ENCODE results near the gene PARP6. TPM values are rescaled to one million over a fixed set of nuclear protein-coding genes. Genes with fewer than 3 reads are reported as not detected.

PARP6 gene
- total RNA-seq, 5 donors from 2014 or later (not counting 1 experiment from before 2014, with no cell fraction given) = 94.4 to 132 (median 101) TPM

DNA sequence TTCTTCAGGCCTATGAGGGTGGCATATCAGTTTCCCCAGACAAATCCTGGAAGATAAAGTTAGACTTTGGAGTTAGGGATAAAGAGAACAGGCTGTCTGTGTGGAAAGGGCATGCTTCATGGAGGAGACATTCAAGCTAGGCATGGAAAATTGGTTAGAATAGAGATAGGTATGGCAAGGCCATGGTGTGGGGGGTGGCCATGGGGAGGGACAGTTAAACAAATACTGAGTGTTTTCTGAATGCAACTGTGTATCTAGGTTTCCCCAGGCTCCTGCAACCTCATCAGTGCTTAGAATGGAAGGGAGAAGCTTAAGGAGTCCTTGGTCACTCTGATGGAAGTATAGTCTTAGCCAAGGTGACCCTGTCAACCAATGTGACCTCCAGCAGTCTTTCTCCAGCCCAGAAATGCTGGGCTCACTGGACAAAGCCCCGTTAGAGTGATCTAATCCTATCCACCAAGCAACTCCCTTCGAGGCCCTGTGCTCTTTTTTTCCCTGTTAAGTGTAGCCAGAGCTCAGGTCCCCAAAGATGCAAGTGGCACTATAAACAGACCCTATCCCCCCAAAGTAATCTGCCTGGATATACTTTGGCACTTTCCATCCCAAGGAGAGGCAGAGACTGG lies 35.9 kb downstream of the PARP6 start:
- H3K4me1 Mint-ChIP-seq = peaks cover 28 to 39% (median 29%) of the 10 kb centered on the region in 3 donors
- Histone ChIP-seq H3K27me3 (replicated peaks in 1 of 2; ENCODE audit: control insufficient read depth in 2 of 2, extremely low read depth in 1 of 2, insufficient read depth in 2 of 2, low read length in 1 of 2) (no peaks in the 10 kb centered on the region), H3K4me1 (ENCODE audit: control insufficient read depth in 1 of 2, extremely low read depth in 1 of 2, insufficient read depth in 2 of 2, low read length in 2 of 2) (peaks cover 12 to 27% of the 10 kb centered on the region in 2 experiments), H3K27ac (ENCODE audit: low read length) (no peak overlapping the region), H3K36me3 (ENCODE audit: control insufficient read depth in 2 of 2, extremely low read depth in 1 of 2, insufficient read depth in 1 of 2, low read length in 1 of 2) (peaks cover 8 to 9% of the 10 kb centered on the region in 2 donors), H3K4me3 (ENCODE audit: control insufficient read depth in 1 of 2, extremely low read depth in 1 of 2, low read length in 1 of 2) (no peak overlapping the region), H3K9me3 (no peaks in the 10 kb centered on the region)
- H3K36me3 Mint-ChIP-seq = peaks cover 2% of the 10 kb centered on the region
- 100% methylated on average over 2 of the region's 2 CpGs for WGBS (ENCODE audit: insufficient coverage)
- ChIA-PET CTCF (no interaction called here), POLR2A (no interaction called here)
- H3K9me3 Mint-ChIP-seq = no peaks in the 10 kb centered on the region
- DNase-seq (no peak), ATAC-seq (replicated peaks in 1 of 4) (no peak)
- no peak overlapping the region for H3K4me3 Mint-ChIP-seq
- H3K27me3 Mint-ChIP-seq = no peaks in the 10 kb centered on the region
- peak overlapping the region; percentile 22 to 68 for H3K27ac Mint-ChIP-seq

DNA sequence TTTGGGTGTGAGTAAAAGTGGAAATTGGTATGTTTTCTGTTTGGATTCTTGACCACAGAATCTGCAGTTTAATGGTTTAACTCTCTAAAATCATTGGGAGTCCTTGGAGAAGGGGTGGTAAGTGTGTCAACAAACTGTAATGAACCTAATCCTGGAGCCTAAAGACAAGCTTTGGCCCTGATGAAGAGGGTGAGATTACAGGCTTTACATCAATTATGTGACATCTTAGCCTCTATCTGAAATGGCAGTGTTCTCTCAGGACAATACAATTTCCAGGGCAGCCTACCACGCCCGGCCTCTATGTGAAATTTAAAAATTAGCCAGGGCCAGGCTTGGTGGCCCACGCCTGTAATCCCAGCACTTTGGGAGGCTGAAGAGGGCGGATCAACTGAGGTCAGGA lies 37.1 kb downstream of the PARP6 start:
- no peak overlapping the region for H3K4me3 Mint-ChIP-seq
- Histone ChIP-seq H3K9me3 (no peaks in the 10 kb centered on the region), H3K4me3 (ENCODE audit: control insufficient read depth in 1 of 2, extremely low read depth in 1 of 2, low read length in 1 of 2) (no peak overlapping the region), H3K27ac (ENCODE audit: low read length) (no peak overlapping the region), H3K4me1 (ENCODE audit: control insufficient read depth in 1 of 2, extremely low read depth in 1 of 2, insufficient read depth in 2 of 2, low read length in 2 of 2) (peaks cover 12 to 30% of the 10 kb centered on the region in 2 experiments), H3K36me3 (ENCODE audit: control insufficient read depth in 2 of 2, extremely low read depth in 1 of 2, insufficient read depth in 1 of 2, low read length in 1 of 2) (no peaks in the 10 kb centered on the region), H3K27me3 (replicated peaks in 1 of 2; ENCODE audit: control insufficient read depth in 2 of 2, extremely low read depth in 1 of 2, insufficient read depth in 2 of 2, low read length in 1 of 2) (no peaks in the 10 kb centered on the region)
- no peak for DNase-seq
- no peaks in the 10 kb centered on the region for H3K36me3 Mint-ChIP-seq
- ATAC-seq (replicated peaks in 1 of 4) = no peak
- no peaks in the 10 kb centered on the region for H3K9me3 Mint-ChIP-seq
- ChIA-PET POLR2A (interaction anchor here in 1 of 2 donors (0.6 kb wide), 1 partner anchor 37 kb away, joined by 3 read pairs; no protein-coding TSS in a partner anchor), CTCF (interaction anchor here in 1 of 2 donors (0.5 kb wide), 1 partner anchor 452 kb away, joined by 3 read pairs; no protein-coding TSS in a partner anchor)
- H3K27me3 Mint-ChIP-seq = no peaks in the 10 kb centered on the region
- H3K4me1 Mint-ChIP-seq = peaks cover 28 to 40% (median 30%) of the 10 kb centered on the region in 3 donors
- no peak overlapping the region for H3K27ac Mint-ChIP-seq
- 89% methylated on average over 2 of the region's 4 CpGs for WGBS (ENCODE audit: insufficient coverage)

DNA sequence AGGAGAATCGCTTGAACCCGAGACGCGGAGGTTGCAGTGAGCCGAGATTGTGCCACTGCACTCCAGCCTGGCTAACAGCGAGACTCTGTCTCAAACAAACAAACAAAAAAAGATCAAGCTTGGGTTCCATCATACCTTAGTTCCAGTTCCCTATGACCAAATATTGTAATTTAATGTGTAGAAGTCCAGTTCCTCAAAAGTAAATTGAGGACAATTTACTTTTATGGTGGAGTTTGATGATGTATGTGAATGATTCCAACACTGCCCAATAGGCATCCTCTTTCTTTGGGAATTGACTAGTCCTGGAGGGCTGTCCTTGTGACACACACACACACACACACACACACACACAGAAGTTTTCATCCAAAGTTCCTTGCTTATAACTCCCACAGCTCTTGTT lies 38.6 kb downstream of the PARP6 start:
- POLR2A ChIA-PET = no interaction called here
- CTCF ChIA-PET = no interaction called here

DNA sequence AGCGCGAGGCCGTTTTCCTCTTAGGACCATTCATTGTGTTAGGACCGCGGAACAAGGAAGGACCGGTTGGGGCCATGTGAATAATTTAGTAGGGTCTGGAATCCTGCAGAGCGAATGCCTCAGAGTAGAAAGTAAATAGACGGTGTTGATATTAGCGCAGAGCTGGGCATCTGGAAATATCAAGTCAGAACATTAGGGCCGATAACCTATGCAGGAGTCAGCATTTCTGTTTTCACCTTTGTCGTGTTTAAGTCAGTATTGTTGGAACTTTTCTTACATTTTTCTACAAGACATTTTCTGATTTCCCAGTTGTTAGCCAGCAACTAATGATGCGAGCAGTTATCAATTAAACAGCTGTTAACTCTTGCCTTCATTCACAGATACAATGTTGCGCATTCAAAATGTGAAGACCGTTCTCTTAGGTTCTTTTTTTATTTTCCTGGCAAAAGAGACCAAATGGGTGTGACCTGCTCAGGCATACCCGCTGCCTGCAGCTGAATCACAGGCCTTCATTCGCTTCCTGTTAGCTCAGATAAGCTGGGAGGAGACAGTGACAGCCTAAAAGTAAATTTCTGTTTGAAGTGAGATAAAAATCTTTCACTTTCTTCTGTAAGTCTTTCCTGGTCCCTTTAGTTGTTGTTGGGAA lies 40.4 kb downstream of the PARP6 start:
- DNase-seq (peak in 34 of 35 experiments; percentile 19 to 78 (median 50)), ATAC-seq (replicated peaks in 1 of 4) (peak; percentile 49 to 62 (median 52))
- Mint-ChIP-seq H3K4me1 (peaks cover 41 to 55% (median 48%) of the 10 kb centered on the region in 3 donors), H3K4me3 (peak overlapping the region; percentile 97 to 100 (median 97)), H3K36me3 (peaks cover 3% of the 10 kb centered on the region), H3K27ac (peak overlapping the region; percentile 90 to 96), H3K9me3 (no peaks in the 10 kb centered on the region), H3K27me3 (no peaks in the 10 kb centered on the region)
- Histone ChIP-seq H3K36me3 (ENCODE audit: control insufficient read depth in 2 of 2, extremely low read depth in 1 of 2, insufficient read depth in 1 of 2, low read length in 1 of 2) (no peaks in the 10 kb centered on the region), H3K27ac (ENCODE audit: low read length) (peak overlapping the region; percentile 59), H3K27me3 (replicated peaks in 1 of 2; ENCODE audit: control insufficient read depth in 2 of 2, extremely low read depth in 1 of 2, insufficient read depth in 2 of 2, low read length in 1 of 2) (no peaks in the 10 kb centered on the region), H3K9me3 (no peaks in the 10 kb centered on the region), H3K4me1 (ENCODE audit: control insufficient read depth in 1 of 2, extremely low read depth in 1 of 2, insufficient read depth in 2 of 2, low read length in 2 of 2) (peaks cover 26 to 52% of the 10 kb centered on the region in 2 experiments), H3K4me3 (ENCODE audit: control insufficient read depth in 1 of 2, extremely low read depth in 1 of 2, low read length in 1 of 2) (peak overlapping the region; percentile 81 to 96)
- WGBS (ENCODE audit: insufficient coverage) = 3% methylated on average over 13 of the region's 16 CpGs
- CTCF ChIA-PET = no interaction called here
- POLR2A ChIA-PET = interaction anchor here in 1 of 2 donors (0.6 kb wide), 1 partner anchor 307 kb away, joined by 3 read pairs; no protein-coding TSS in a partner anchor

More for the DNA sequence above, 38.6 kb downstream of the PARP6 start:
- H3K27me3 Mint-ChIP-seq = no peaks in the 10 kb centered on the region
- peaks cover 34 to 49% (median 40%) of the 10 kb centered on the region in 3 donors for H3K4me1 Mint-ChIP-seq
- Histone ChIP-seq H3K27me3 (replicated peaks in 1 of 2; ENCODE audit: control insufficient read depth in 2 of 2, extremely low read depth in 1 of 2, insufficient read depth in 2 of 2, low read length in 1 of 2) (no peaks in the 10 kb centered on the region), H3K9me3 (no peaks in the 10 kb centered on the region), H3K27ac (ENCODE audit: low read length) (no peak overlapping the region), H3K4me1 (ENCODE audit: control insufficient read depth in 1 of 2, extremely low read depth in 1 of 2, insufficient read depth in 2 of 2, low read length in 2 of 2) (peaks cover 15 to 40% of the 10 kb centered on the region in 2 experiments), H3K36me3 (ENCODE audit: control insufficient read depth in 2 of 2, extremely low read depth in 1 of 2, insufficient read depth in 1 of 2, low read length in 1 of 2) (no peaks in the 10 kb centered on the region), H3K4me3 (ENCODE audit: control insufficient read depth in 1 of 2, extremely low read depth in 1 of 2, low read length in 1 of 2) (no peak overlapping the region)
- 96% methylated on average over 5 of the region's 6 CpGs for WGBS (ENCODE audit: insufficient coverage)
- ATAC-seq (replicated peaks in 1 of 4) = no peak
- H3K27ac Mint-ChIP-seq = no peak overlapping the region
- no peak overlapping the region for H3K4me3 Mint-ChIP-seq
- peaks cover 3% of the 10 kb centered on the region for H3K36me3 Mint-ChIP-seq
- H3K9me3 Mint-ChIP-seq = no peaks in the 10 kb centered on the region
- no peak for DNase-seq

GRCh38 chr15:72231066-72231832 lies 41.1 kb downstream of the PARP6 start, which contains the start of gene PKM:
TSS of gene PKM (minus strand) at chr15:72231190. CDS start at chr15:72219097, 12,093 bp downstream.
- Mint-ChIP-seq H3K36me3 (peaks cover 3% of the 10 kb centered on the region), H3K27ac (peak within 1 kb of the TSS; percentile 94 to 96), H3K9me3 (no peaks in the 10 kb centered on the region), H3K27me3 (no peaks in the 10 kb centered on the region), H3K4me3 (peak within 1 kb of the TSS; percentile 97 to 100 (median 97)), H3K4me1 (peaks cover 45 to 54% (median 52%) of the 10 kb centered on the region in 3 donors)
- WGBS (ENCODE audit: insufficient coverage) = under 1% methylated on average over 63 of the region's 67 CpGs
- H3K4me1 ChIP-seq (ENCODE audit: control insufficient read depth in 1 of 2, extremely low read depth in 1 of 2, insufficient read depth in 2 of 2, low read length in 2 of 2) = peaks cover 29 to 54% of the 10 kb centered on the region in 2 experiments
- H3K27me3 ChIP-seq (replicated peaks in 1 of 2; ENCODE audit: control insufficient read depth in 2 of 2, extremely low read depth in 1 of 2, insufficient read depth in 2 of 2, low read length in 1 of 2) = no peaks in the 10 kb centered on the region
- POLR2A ChIA-PET = interaction anchor here in 1 of 2 donors (0.6 kb wide), 1 partner anchor 308 kb away, joined by 3 read pairs; no protein-coding TSS in a partner anchor
- peak; percentile 72 to 95 (median 82) for DNase-seq
- H3K4me3 ChIP-seq (ENCODE audit: control insufficient read depth in 1 of 2, extremely low read depth in 1 of 2, low read length in 1 of 2) = peak within 1 kb of the TSS; percentile 82 to 96
- H3K36me3 ChIP-seq (ENCODE audit: control insufficient read depth in 2 of 2, extremely low read depth in 1 of 2, insufficient read depth in 1 of 2, low read length in 1 of 2) = no peaks in the 10 kb centered on the region
- peak within 1 kb of the TSS; percentile 79 for H3K27ac ChIP-seq (ENCODE audit: low read length)
- peak; percentile 57 to 61 (median 59) for ATAC-seq (replicated peaks in 1 of 4)
- CTCF ChIA-PET = interaction anchor here in 1 of 2 donors (0.6 kb wide), 1 partner anchor 74 kb away, joined by 3 read pairs; no protein-coding TSS in a partner anchor
- no peaks in the 10 kb centered on the region for H3K9me3 ChIP-seq

All from T-cell (primary cell).